ENCODE measurements around the gene TRIM9. TPM values are rescaled to one million over a fixed set of nuclear protein-coding genes. Genes with fewer than 3 reads are reported as not detected.

The TRIM9 gene
- total and polyA plus RNA-seq, 2 donors (not counting 3 experiments of a cell fraction or from before 2014, with no cell fraction given), result not detected

GRCh38 chr14:50928002-50928635 is 166.8 kb downstream of the TRIM9 start:
- H3K4me3 ChIP-seq (replicated peaks in 1 of 3; ENCODE audit: insufficient read depth in 1 of 3, low read depth in 1 of 3, low read length in 3 of 3), result no peak overlapping the region
- H3K27me3 ChIP-seq (ENCODE audit: control insufficient read depth in 2 of 2, insufficient read depth in 2 of 2, low read length in 2 of 2), result no peaks in the 10 kb centered on the region
- DNase-seq (ENCODE audit: low read depth, low spot score) (no peak), FAIRE-seq (no peak)
- dilution Hi-C loops (cut with MboI; ENCODE audit: extremely low pct_ligation_motif_present, low sequenced_read_pairs), result no loop called here
- intact Hi-C loops (cut with micrococcal nuclease), result no loop called here
- ChIA-PET POLR2A (no interaction called here), CTCF (no interaction called here)
- H3K4me2 ChIP-seq (ENCODE audit: insufficient read depth, low read length), result no peak overlapping the region
- no TSS peak for BruUV-seq (replicated peaks)
- no peak for TF ChIP-seq POLR2A (IDR thresholded peaks at IDR 0.05; ENCODE audit: low read depth, low read length)
- TF ChIP-seq CTCF (IDR thresholded peaks at IDR 0.05; ENCODE audit: extremely low read depth in 1 of 2, insufficient read depth in 1 of 2, low read depth in 1 of 2, low read length in 2 of 2), result no peak
- TF ChIP-seq FOS (IDR thresholded peaks at IDR 0.05; ENCODE audit: borderline replicate concordance, insufficient read depth, low read length), result no peak
- no peak for TF ChIP-seq EZH2 (IDR thresholded peaks at IDR 0.05; ENCODE audit: borderline replicate concordance, low read depth, low read length, severe bottlenecking)
- TF ChIP-seq MAX (IDR thresholded peaks at IDR 0.05; ENCODE audit: insufficient read depth, insufficient read length), result no peak
- TF ChIP-seq MYC (IDR thresholded peaks at IDR 0.05; ENCODE audit: low read depth, low read length), result no peak
- TF ChIP-seq GATA2 (IDR thresholded peaks at IDR 0.05; ENCODE audit: insufficient read depth, insufficient read length, low read depth, low read length), result no peak
- no peak for TF ChIP-seq JUN (IDR thresholded peaks at IDR 0.05; ENCODE audit: borderline replicate concordance, insufficient read depth, insufficient read length, low read depth)
- TF ChIP-seq POLR2AphosphoS5 (IDR thresholded peaks at IDR 0.05; ENCODE audit: insufficient read depth, low read depth, low read length), result no peak
- no peaks in the 10 kb centered on the region for H4K20me1 ChIP-seq (replicated peaks; ENCODE audit: control insufficient read depth, extremely low read depth, insufficient read depth, low read length)
- H3K9me1 ChIP-seq (replicated peaks; ENCODE audit: control insufficient read depth, extremely low read depth, insufficient read depth, low read length), result no peaks in the 10 kb centered on the region
- peaks cover 0 to 2% of the 10 kb centered on the region in 2 experiments for H3K36me3 ChIP-seq (ENCODE audit: control insufficient read depth in 2 of 2, extremely low read depth in 1 of 2, insufficient read depth in 2 of 2, low read length in 2 of 2)
- H2AFZ ChIP-seq (ENCODE audit: low read depth, low read length), result no peak overlapping the region
- no peaks in the 10 kb centered on the region for H3K79me2 ChIP-seq (ENCODE audit: control insufficient read depth, insufficient read depth, low read length)
- no peak overlapping the region for H3K27ac ChIP-seq (ENCODE audit: insufficient read depth, low read depth, low read length)
- H3K9me3 ChIP-seq (replicated peaks; ENCODE audit: control insufficient read depth, insufficient read depth, low read length), result no peaks in the 10 kb centered on the region
- H3K9ac ChIP-seq (replicated peaks; ENCODE audit: extremely low read depth, insufficient read depth, low read length), result no peak overlapping the region
- H3K4me1 ChIP-seq (ENCODE audit: control insufficient read depth, extremely low read depth, insufficient read depth, low read length), result no peaks in the 10 kb centered on the region

Data from endothelial cell of umbilical vein (primary cell).